ENCODE results near the gene PRDM16. TPM values are rescaled to one million over a fixed set of nuclear protein-coding genes. Genes with fewer than 3 reads are reported as not detected.

The PRDM16 gene
- total and polyA plus RNA-seq, 2 of the 4 experiments (the other 2 are of a cell fraction): 0.02 TPM; not detected in 1

GRCh38 chr1:3413975-3414710 is 345.1 kb downstream of the PRDM16 start:
- no peak overlapping the region for H3K18ac ChIP-seq (ENCODE audit: low read depth, low read length)
- no peaks in the 10 kb centered on the region for H3K4me1 ChIP-seq (ENCODE audit: control insufficient read depth, insufficient read depth, low read length)
- no peak overlapping the region for H2BK20ac ChIP-seq (ENCODE audit: low read depth, low read length)
- POLR2A ChIA-PET (ENCODE audit: unreplicated experiment): no interaction called here
- no peak overlapping the region for H3K23ac ChIP-seq (ENCODE audit: low read depth, low read length)
- in situ Hi-C loops (cut with MboI; ENCODE audit: low sequenced_read_pairs): no loop called here
- H3K4ac ChIP-seq (ENCODE audit: low read depth, low read length): no peak overlapping the region
- H3K56ac ChIP-seq (ENCODE audit: extremely low read depth, insufficient read depth, low read length): no peak overlapping the region
- TF ChIP-seq MAZ (IDR thresholded peaks at IDR 0.05; ENCODE audit: borderline replicate concordance, low read depth, low read length) (no peak), RFX5 (IDR thresholded peaks at IDR 0.05; ENCODE audit: low read depth, low read length) (no peak), POLR2A (IDR thresholded peaks at IDR 0.05; ENCODE audit: low read depth, low read length) (no peak), BHLHE40 (IDR thresholded peaks at IDR 0.05; ENCODE audit: low read depth, low read length) (no peak), NFE2L2 (IDR thresholded peaks at IDR 0.05; ENCODE audit: low read depth, low read length) (no peak), CTCF (conservative IDR thresholded peaks at IDR 0.05; ENCODE audit: low read depth, low read length) (no peak), SMC3 (IDR thresholded peaks at IDR 0.05; ENCODE audit: low read depth, low read length) (no peak), CHD1 (IDR thresholded peaks at IDR 0.05; ENCODE audit: low read depth, low read length) (no peak), FOS (IDR thresholded peaks at IDR 0.05; ENCODE audit: low read depth, low read length) (no peak), CEBPB (IDR thresholded peaks at IDR 0.05; ENCODE audit: low read depth, low read length) (no peak), MXI1 (IDR thresholded peaks at IDR 0.05; ENCODE audit: borderline replicate concordance, low read depth, low read length) (no peak), USF2 (IDR thresholded peaks at IDR 0.05; ENCODE audit: low read depth, low read length) (no peak), RAD21 (IDR thresholded peaks at IDR 0.05; ENCODE audit: low read length) (no peak), ELK1 (IDR thresholded peaks at IDR 0.05; ENCODE audit: borderline replicate concordance, low read depth, low read length) (no peak), MAFK (IDR thresholded peaks at IDR 0.05; ENCODE audit: low read depth, low read length) (no peak), RCOR1 (IDR thresholded peaks at IDR 0.05; ENCODE audit: insufficient replicate concordance, low read length) (no peak)
- no peak overlapping the region for H3K4me2 ChIP-seq (ENCODE audit: low read depth, low read length)
- CTCF ChIA-PET: no interaction called here
- no peaks in the 10 kb centered on the region for H3K9me1 ChIP-seq (ENCODE audit: insufficient read depth, low read length)
- no peak overlapping the region for H2BK15ac ChIP-seq (ENCODE audit: low read depth, low read length)
- peaks cover 7% of the 10 kb centered on the region; the same call in 1 of the 2 replicates for H3K9me3 ChIP-seq (ENCODE audit: control insufficient read depth, insufficient read depth, low read length)
- no peak overlapping the region for H4K91ac ChIP-seq (ENCODE audit: insufficient read depth, low read depth, low read length)
- no peak overlapping the region for H2BK5ac ChIP-seq (ENCODE audit: low read depth, low read length, poor library complexity, severe bottlenecking)
- H3K27me3 ChIP-seq (ENCODE audit: control insufficient read depth, insufficient read depth, low read length): no peaks in the 10 kb centered on the region
- dilution Hi-C loops (cut with HindIII; ENCODE audit: low sequenced_read_pairs, unreplicated experiment): no loop called here
- H2AK5ac ChIP-seq (ENCODE audit: low read depth, low read length): no peak overlapping the region
- WGBS, 2 experiments (ENCODE audit: extremely low coverage in 2 of 2, insufficient read length in 1 of 2): 85% methylated on average over 26 of the region's 34 CpGs; no CpG with 5 or more reads in 1 of the 2 experiments
- no peak overlapping the region for H2AK9ac ChIP-seq (replicated peaks; ENCODE audit: low read depth, low read length, poor library complexity)
- no peak overlapping the region for H3K9ac ChIP-seq (ENCODE audit: low read depth, low read length)
- no peaks in the 10 kb centered on the region for H4K20me1 ChIP-seq (ENCODE audit: insufficient read depth, low read length)
- no peak overlapping the region for H4K8ac ChIP-seq (ENCODE audit: low read depth in 2 of 2, low read length in 2 of 2)
- DNase-seq (no peak), ATAC-seq (ENCODE audit: low read depth) (no peak)
- no peak overlapping the region for H2BK120ac ChIP-seq (ENCODE audit: low read depth, low read length)
- no peak overlapping the region for H4K5ac ChIP-seq (ENCODE audit: low read depth, low read length)
- H3K36me3 ChIP-seq (ENCODE audit: control insufficient read depth, insufficient read depth, low read length): no peaks in the 10 kb centered on the region
- no peak overlapping the region for H3K27ac ChIP-seq (ENCODE audit: insufficient read depth, low read length)
- no peak overlapping the region for H3K14ac ChIP-seq (replicated peaks; ENCODE audit: low read depth, low read length)
- no peak overlapping the region for H2AFZ ChIP-seq (replicated peaks; ENCODE audit: low read length, poor library complexity)
- intact Hi-C loops (cut with micrococcal nuclease): no loop called here
- H3K4me3 ChIP-seq (ENCODE audit: insufficient read depth, low read depth, low read length): no peak overlapping the region
- no TSS peak for BruUV-seq (replicated peaks)
- H3K79me1 ChIP-seq (ENCODE audit: low read depth in 1 of 2, low read length in 2 of 2): no peaks in the 10 kb centered on the region
